ENCODE data around the gene C19orf12.

The C19orf12 gene

DNA sequence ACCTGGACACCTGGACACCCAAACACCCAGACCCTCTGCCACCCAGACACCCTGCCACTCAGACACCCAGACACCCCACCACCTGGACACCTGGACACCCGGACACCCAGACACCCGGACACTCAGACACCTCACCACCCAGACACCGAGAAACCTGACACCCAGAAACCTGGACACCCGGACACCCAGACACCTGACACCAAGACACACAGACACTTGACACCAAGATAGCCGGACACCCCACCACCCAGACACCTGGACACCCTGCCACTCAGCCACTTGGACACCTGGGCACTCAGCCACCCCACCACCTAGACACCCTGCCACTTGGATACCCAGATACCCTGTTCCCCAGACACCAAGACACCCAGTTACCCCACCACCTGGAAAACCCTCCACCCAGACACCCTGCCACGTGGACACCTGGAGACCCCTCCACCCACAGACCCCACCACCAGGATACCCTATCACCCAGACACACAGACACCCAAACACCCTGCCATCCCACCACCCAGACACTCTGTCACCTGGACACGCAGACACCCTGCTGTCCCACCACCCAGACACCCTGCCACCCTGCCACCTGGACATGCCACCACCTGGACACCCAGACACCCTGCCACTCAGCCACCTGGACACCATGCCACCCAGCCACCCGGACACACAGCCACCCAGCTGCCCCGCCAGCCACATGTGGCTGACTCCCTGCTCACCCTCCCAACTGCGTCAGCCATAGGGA is 17.4 kb downstream of the C19orf12 start:
- no peak for DNase-seq (ENCODE audit: low read depth in 1 of 2, low spot score in 1 of 2)

DNA sequence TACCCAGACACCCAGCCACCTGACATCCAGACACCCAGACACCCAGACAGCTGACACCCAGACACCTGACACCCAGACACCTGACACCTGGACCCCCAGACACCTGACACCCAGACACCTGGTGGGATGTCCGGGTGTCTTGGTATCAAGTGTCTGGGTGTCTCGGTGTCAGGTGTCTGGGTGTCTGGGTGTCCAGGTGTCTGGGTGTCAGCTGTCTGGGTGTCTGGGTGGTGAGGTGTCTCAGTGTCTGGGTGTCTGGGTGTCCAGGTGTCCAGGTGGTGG is 18.6 kb downstream of the C19orf12 start:
- no peak for DNase-seq (ENCODE audit: low read depth in 1 of 2, low spot score in 1 of 2)

DNA sequence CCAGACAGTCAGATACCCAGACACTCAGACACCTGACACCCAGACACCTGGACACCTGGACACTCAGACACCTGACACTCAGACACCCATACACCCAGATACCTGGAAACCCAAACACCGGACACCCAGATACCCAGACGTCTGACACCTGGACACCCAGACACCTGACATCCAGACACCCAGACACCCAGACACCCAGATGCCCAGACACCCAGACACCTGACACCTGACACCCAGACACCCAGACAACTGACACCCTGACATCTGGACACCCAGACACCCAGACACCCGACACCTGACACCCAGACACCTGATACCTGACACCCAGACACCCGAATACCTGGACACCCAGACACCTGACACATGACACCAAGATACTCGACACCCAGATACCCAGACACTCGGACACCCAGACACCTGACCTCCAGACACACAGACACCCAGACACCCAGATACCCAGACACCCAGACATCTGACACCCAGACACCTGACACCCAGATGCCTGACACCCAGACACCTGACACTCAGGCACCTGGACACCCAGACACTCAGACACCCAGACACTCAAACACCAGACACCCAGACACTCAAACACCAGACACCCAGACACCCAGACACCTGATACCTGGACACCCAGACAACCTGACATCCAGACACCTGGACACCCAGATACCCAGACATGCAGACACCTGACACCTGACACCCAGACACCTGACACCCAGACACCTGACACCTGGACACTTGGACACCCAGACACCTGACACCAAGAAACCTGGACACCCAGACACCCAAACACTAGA is 19.1 kb downstream of the C19orf12 start:
- no peak for DNase-seq (ENCODE audit: low read depth in 1 of 2, low spot score in 1 of 2)

DNA sequence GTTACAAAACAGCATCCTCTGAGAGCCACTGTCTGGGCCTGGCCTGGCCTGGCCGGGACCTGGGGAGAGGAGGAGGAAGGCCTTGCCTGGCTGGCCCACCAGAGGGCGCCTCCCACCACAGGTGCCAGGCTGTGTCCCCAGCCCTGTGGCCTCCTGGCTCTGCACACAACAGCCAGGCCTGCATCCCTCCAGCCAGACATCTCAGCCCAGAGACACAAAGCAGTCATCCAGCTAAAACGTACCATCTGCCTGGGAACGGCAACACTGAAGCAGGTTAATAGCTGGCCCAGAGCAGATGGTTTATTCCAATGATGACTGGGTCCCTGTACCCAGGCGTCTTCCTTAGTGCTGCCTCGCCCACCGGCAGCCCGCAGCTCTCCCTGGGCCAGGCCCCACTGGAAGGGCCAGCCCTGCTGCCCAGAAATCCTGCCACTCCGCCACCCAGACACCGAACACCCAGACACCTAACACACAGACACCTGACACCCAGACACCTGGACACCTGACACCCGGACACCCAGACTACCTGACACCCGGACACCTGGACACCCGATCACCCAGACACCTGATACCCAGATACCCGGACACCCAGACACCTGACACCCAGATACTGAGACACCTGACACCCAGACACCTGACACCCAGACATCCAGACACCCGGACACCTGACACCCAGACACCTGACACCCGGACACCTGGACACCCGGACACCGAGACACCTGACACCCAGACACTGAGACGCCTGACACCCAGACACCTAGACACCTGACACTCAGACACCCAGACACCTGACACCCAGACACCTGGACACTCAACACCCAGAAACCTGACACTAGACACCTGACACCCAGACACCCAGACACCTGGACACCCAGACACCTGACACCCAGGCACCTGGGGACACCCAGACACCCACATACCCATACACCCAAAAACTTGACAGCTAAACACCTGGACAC is 20.1 kb downstream of the C19orf12 start:
- peak; percentile 70 to 75 for DNase-seq (ENCODE audit: low read depth in 1 of 2, low spot score in 1 of 2)

DNA sequence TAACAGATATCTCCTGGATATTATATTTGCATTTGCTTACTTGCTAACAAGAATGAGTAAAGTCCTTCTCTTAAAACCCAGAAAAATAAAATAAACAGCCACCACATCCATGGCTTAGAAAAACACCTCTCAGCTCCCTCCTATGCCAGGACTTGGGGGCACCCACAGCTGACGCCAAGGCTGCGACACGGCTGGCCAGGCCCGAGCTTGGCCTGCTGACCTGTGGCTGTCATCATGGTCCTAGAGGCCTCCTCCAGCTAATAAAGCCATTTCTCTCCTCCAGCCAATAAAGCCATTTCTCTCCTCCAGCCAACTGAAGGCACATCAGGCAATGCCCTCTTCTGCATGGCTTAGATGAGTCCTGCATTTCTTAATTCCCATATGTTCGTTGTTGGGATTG is 20.9 kb downstream of the C19orf12 start:
- no peak for DNase-seq (ENCODE audit: low read depth in 1 of 2, low spot score in 1 of 2)

DNA sequence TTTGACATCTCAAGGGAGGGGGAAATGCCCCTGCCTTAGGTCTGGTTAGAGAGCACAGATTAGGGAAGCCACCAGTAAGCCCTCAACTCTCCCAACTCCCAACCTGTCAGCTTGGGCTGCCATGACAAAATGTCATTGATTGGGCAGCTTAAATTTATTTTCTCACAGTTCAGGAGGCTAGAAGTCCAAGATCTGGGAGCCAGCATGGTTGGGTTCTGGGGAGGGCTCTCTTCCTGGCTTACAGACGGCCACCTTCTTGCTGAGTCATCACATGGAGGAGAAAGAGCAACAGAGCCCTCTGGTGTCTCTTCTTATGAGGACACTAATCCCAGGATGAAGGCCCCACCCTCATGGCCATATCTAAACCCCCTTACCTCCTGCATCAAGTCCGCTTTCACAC is 24.2 kb downstream of the C19orf12 start:
- DNase-seq (ENCODE audit: low read depth in 1 of 2, low spot score in 1 of 2): peak in 1 of 2 donors; percentile 56

DNA sequence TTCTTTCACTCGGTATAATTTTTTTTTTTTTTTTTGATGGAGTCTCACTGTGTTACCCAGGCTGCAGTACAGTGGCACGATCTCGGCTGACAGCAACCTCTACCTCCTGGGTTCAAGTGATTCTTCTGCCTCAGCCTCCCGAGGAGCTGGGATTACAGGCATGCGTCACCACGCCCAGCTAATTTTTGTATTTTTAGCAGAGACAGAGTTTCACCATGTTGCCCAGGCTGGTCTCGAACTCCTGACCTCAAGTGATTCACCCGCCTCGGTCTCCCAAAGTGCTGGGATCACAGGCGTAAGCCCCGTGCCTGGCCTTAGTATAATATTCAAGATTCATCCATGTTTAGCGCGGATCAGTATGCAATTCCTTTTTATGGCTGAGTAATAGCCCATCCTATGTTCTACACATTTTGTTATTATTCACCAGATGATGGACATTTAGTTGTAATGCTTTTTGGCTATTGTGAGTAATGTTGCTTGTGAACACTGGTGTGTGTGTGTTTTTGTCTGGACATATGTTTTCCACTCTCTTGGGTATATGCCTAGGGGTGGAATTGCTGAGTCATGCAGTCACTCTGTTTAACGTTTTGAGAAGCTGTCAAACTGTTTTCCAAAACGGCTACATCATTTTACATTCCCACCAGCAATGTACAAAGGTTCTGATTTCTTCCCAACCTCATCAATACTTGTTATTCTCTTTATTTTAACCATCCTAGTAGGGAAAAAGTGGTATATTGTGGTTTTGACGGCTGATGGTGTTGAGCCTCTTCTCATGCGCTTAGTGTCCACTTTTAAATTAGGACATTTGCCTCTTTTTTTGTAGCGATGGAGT is 26.9 kb downstream of the C19orf12 start:
- no peak for DNase-seq (ENCODE audit: low read depth in 1 of 2, low spot score in 1 of 2)

DNA sequence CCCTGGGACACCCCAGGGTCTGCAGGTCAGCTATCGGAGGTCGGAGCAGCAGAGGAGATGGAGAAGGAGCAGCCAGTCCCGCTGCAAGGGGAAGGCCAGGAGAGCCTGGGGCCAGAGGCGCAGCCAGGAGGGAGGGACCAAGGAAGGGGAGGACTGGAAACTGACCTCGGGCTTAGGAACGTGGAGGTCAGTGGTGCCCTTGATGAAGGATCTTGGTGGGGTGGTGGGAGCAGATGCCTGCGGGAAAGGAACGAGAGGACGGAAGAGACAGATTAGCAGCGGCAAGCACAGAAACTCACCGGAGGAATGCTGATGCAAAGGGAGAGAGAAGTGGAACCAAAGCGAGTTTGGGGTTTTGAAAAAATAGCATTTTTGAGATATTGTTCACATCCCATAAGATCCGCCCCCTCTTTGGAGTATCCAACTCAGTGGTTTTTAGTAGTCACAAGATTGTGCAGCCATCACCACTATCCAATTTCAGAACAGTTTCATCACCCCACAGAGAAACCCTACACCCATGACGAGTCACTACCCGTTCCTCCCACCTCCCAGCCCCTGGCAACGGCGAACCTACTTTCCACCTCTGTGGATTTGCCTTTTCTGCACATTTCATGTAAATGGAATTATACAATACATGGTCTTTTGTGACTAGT is 27.7 kb downstream of the C19orf12 start:
- peak in 1 of 2 donors; percentile 53 for DNase-seq (ENCODE audit: low read depth in 1 of 2, low spot score in 1 of 2)

DNA sequence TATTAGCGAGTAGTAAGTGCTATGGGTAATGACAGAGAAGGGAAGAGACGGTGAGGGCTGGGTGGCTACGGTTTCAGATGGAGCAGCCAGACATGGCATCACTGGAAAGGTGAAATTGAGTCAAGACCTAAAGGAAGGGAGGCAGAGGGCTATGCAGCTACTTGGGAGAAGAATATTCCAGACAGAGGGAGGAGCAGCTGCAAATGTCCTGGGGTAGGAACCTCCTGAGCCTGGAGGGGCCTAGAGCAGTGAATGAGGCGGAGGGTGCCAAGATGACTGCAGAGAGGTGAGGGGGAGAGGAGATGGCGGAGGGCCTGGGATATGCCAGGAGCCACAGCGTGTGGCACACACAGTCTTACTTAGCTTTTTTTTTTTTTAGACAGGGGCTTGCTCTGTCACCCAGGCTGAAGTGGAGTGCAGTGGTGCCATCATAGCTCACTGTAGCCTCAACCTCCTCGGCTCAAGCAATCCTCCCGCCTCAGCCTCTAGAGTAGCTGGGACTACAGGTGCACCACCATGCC is 28.7 kb downstream of the C19orf12 start:
- no peak for DNase-seq (ENCODE audit: low read depth in 1 of 2, low spot score in 1 of 2)

DNA sequence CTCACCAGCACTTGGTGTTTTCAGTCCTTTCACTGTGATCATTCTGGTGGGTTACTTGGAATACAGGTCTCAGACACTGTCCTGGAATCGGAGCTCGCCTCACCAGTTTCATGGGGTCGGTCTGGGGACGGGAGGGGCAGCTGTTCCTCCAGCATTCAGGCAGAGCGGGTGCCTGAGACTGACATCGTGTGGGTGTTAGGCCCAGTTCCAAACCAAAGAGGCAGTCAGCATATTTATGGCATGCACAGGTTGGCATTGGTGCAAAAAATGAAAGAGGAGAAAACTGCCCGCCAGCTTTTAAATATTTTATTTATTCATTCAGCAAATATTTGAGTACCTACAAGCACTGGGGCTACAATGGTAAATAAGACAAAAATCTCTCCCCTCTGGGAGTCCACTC is 29.7 kb downstream of the C19orf12 start:
- no peak for DNase-seq (ENCODE audit: low read depth in 1 of 2, low spot score in 1 of 2)

DNA sequence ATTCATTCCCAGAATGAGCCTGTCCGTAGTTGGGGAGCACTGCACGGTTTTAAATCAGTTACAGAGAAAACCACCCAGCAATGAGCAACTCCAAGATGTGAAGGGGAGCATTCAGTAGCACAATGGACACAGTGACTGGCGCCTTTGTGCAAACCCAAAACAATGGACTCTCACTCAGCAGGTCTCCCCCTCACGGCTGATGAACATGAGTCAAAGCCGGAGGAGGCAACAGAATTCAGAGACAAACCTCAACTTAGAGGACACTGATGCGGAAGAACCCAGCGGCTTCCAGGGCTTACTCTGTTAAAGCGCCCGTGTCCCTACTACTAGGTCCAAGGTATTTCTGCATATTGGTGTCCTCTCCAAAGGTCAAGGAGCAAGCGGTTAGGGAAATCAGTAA is 32.1 kb downstream of the C19orf12 start:
- no peak for DNase-seq (ENCODE audit: low read depth in 1 of 2, low spot score in 1 of 2)

DNA sequence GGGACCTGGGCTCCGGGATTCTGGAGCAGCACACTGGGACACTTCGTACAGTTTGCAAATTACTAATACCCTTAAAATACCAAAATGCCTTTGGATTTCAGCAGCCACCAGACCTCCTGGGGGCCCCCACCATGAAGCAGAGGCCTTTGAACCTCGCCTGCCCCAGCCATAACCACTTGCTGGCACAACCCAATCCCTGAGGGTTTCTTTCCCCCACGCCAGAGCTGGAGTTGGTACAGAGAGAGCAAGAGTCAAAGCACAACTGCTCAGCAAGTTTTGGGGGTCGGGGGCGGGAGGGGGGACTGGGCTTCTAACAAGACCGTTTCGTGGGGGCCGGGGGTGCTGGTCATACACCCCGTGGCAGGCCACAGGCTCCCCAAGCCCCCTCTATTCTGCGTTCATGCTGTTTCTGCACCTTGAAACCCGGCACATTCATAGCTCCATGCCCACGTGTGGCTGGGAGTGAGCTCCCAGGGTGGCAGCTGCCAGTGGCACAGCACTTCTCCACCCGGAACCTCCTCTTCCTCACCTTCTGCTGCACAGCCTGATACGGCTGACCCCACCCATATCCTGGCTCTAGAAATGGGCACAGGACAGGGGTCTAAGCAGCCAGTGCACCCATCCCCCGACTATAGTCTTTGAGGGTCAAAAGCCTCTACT is 32.7 kb downstream of the C19orf12 start:
- no peak for DNase-seq (ENCODE audit: low read depth in 1 of 2, low spot score in 1 of 2)

DNA sequence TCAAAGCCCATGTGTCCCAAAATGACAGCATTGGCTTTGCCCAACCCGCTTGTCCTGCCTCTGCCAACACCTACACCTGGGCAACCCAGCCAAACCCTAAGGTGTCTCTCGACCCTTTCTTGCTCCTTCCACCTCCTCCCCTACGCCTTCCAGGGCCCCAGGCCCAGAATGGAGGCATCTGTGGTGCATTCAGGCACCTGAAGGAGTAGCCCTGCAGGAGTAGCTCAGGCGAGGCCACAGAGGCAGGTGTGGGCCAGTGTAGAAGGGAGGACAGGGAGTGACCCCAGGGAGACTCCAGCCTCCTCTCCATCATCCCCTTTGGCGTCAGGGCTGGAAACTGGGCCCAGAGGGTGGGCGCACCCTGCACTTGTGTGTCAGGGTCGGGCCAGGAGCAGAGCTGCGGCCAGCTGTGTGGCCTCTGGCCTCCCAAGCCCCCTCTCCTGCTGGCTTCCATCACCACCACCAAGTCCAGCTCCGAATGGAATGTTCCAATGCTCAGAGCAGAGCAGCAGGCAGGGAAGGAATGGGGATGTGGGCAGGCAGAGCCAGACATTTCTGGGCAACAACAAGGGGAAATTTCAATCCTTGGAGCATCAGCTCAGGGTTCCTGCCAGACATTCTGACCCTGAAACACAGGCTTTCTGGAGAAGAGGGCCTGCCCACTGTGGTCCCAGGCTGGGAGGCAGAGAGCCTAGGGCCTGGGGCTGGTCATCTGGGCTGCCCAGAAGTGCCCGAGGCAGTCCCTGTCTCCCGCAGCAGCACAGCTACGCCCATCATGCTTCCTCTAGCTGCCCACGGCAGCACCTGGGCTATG is 33.4 kb downstream of the C19orf12 start:
- no peak for DNase-seq (ENCODE audit: low read depth in 1 of 2, low spot score in 1 of 2)

DNA sequence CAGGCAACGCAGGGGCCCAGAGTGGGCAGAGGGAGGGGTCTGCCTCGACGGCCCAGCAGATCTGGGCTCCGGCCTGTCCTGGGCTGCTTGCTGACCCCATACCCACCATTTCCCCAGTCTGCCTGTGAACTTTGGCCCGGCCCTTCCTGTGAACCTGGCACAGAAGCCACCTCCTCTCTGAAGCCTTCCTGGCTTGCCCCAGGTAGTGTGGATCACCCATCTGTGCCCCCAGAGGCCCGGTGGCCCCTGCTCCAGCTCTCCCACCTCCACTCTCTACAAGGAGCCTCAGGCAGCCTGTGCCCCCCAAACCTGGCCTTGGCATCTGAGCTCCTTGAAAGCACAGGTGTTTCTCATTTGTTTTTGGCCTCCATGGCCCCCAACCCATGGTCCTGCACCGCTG is 34.1 kb downstream of the C19orf12 start:
- DNase-seq (ENCODE audit: low read depth in 1 of 2, low spot score in 1 of 2): no peak

DNA sequence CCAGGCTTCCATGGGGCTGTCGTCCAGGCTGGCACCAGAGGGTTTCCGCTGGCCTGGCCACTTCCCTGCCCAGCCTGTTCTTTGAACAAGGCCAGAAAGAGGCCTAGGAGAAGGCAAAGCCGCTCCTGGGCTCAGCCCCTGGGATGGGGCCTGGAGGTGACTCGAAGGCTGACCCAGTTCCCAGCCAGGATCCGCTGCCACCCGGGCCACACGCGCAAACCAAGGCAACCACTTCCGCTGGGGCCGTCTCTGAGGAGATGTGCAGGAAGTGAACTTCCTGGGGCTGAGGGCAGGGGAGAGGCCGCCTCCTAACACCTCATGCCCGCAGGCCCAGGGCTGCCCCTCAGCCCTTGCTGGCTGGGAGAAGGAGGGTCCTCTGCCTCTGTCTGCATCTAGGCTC is 34.6 kb downstream of the C19orf12 start:
- peak; percentile 55 to 78 for DNase-seq (ENCODE audit: low read depth in 1 of 2, low spot score in 1 of 2)

DNA sequence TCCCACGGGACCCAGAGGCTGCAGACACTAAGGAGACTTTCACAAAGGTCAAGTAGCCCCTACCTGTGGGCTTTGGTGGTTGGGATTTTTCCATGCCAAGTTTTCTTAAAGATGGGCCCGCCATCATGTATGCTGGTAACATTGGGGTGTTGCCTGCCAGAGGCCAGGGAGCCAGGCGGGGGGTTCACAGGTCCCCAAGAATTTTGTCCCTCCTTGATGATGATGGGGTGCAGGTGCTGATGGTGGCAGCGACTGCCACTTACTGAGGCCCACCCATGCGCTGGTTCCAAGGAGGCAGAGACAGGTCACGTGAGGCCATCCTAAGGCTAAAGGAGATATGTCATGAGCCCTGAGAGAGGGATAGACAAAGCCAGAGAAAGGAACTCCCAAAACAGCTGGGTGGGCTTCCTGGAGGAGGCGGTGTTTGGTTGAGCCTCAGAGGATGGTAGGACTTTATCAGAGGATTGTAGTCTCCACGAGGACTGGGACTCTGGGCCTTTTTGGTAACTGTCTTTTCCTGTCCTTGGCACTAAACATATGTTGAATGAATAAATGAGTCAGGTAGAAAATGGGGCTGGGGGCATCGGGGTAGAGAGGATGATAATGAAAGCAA is 35.4 kb downstream of the C19orf12 start:
- no peak for DNase-seq (ENCODE audit: low read depth in 1 of 2, low spot score in 1 of 2)

DNA sequence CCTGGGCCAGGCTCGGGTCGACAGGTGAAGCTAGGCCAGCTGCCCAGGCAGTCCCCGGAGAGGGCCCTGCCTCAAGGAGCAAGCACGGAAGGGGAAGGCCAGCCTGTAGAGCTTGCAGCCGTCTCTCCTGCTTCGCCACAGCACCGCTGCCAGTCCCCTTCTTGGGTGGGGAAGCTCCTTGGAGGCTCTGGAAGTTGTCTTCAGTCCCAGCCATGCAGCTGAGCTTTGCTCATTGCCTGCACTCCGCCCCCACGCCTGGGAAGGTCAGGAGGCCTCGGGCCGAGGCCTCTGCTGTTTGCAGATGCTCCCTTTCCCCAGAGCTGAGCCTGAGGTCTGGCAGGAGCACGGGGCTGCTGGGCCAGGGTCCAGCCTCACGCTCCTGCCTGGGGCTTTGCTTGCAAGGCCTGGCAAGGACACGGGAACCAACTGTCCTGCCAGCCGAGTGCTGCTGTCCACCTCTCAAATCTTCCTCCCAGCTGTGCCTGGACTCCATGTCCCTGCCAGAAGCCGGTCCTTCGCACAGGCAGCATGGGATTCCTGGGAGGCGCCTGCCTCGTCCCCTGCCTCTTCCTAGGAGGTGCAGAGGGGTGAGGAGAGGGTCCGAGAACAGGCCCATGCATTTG is 36.5 kb downstream of the C19orf12 start:
- no peak for DNase-seq (ENCODE audit: low read depth in 1 of 2, low spot score in 1 of 2)

Measured in activated CD4-positive, alpha-beta T cell treated with anti-CD3 and anti-CD28 coated beads, Interleukin-2, amount 50 U/mL, for 24 hours (primary cell).